CD8-positive, alpha-beta memory T cell (primary cell): ENCODE data around the gene COL6A2. TPM values are rescaled to one million over a fixed set of nuclear protein-coding genes. Genes with fewer than 3 reads are reported as not detected.
A peak's percentile ranks its signal among the peaks of the same experiment; 100 is the strongest.

Source experiments
- CTCF ChIA-PET: fragments of 350-600 bp; sonication (Branson Sonifier 250); formaldehyde crosslinking; loops from one replicate; lab custom pipeline; 2021; ENCODE audit warnings: antibody characterized with exemption; lab: Charles Lee
- POLR2A ChIA-PET: fragments of 350-600 bp; sonication (Branson Sonifier 250); formaldehyde crosslinking; loops from one replicate; lab custom pipeline; 2021; ENCODE audit warnings: antibody characterized with exemption; lab: Charles Lee
- DNase-seq, 5 donors: peaks; one replicate each; pipeline versions ENCODE4 v3.0.0 to v3.0.0-alpha.2; 2020 to 2022; ENCODE audit warnings: mixed read lengths in 1 of 5
- H3K27ac ChIP-seq: one replicate; pipeline ENCODE4 v1.7.0; 2013; ENCODE audit warnings: low read depth, mild to moderate bottlenecking, low read length, moderate library complexity
- H3K27me3 ChIP-seq: 2 replicates; pipeline ENCODE4 v1.7.0; 2013; ENCODE audit warnings: low read length, mild to moderate bottlenecking; ENCODE audit not compliant: insufficient read depth, poor library complexity, severe bottlenecking
- H3K36me3 ChIP-seq: 2 replicates; pipeline ENCODE4 v1.7.0; 2013; ENCODE audit warnings: mild to moderate bottlenecking, low read length, moderate library complexity; ENCODE audit not compliant: insufficient read depth
- H3K4me1 ChIP-seq: 2 replicates; pipeline ENCODE4 v1.7.0; 2013; ENCODE audit warnings: mild to moderate bottlenecking, low read length, moderate library complexity; ENCODE audit not compliant: insufficient read depth
- H3K4me3 ChIP-seq: 2 replicates; pipeline ENCODE4 v1.7.0; 2013; ENCODE audit warnings: mild to moderate bottlenecking, low read length
- H3K9me3 ChIP-seq: 2 replicates; pipeline ENCODE4 v1.7.0; 2013; ENCODE audit warnings: mild to moderate bottlenecking, low read length
- H3K27ac Mint-ChIP-seq, 8 donors: one replicate each; pipeline ENCODE4 v1.8.0; 2020 to 2021; ENCODE audit warnings: mixed read lengths in 8 of 8, mild to moderate bottlenecking in 6 of 8, inconsistent platforms in 3 of 8, moderate library complexity in 3 of 8
- H3K27me3 Mint-ChIP-seq, 2 donors: one replicate each; pipeline ENCODE4 v1.8.0; 2020 to 2021; ENCODE audit warnings: mixed read lengths in 2 of 2, mild to moderate bottlenecking in 1 of 2, moderate library complexity in 1 of 2
- H3K36me3 Mint-ChIP-seq, 3 donors: one replicate each; pipeline ENCODE4 v1.8.0; 2020 to 2021; ENCODE audit warnings: mixed read lengths in 3 of 3, inconsistent platforms in 1 of 3, mild to moderate bottlenecking in 1 of 3
- H3K4me1 Mint-ChIP-seq, 3 donors: one replicate each; pipeline ENCODE4 v1.8.0; 2020 to 2021; ENCODE audit warnings: mixed read lengths in 3 of 3, inconsistent platforms in 1 of 3, mild to moderate bottlenecking in 1 of 3
- H3K4me3 Mint-ChIP-seq, 7 donors: one replicate each; pipeline ENCODE4 v1.8.0; 2020 to 2021; ENCODE audit warnings: mixed read lengths in 7 of 7, mild to moderate bottlenecking in 6 of 7, moderate library complexity in 4 of 7, inconsistent platforms in 2 of 7
- H3K9me3 Mint-ChIP-seq, 5 donors: one replicate each; pipeline ENCODE4 v1.8.0; 2020 to 2022; ENCODE audit warnings: mixed read lengths in 5 of 5, mild to moderate bottlenecking in 3 of 5, moderate library complexity in 2 of 5, inconsistent platforms in 1 of 5
- polyA plus RNA-seq: library from polyadenylated mRNA; unstranded; fragments of 300-500 nt; fragmentation: Illumina TruSeq; gene quantifications from one replicate; pipeline ENCODE4 v1.2.3, GENCODE V29; 2021
- total RNA-seq, 2 experiments: library from RNA; stranded (reverse); gene quantifications; one replicate each; pipeline ENCODE4 v1.2.3, GENCODE V29; 2021

COL6A2 gene
- total and polyA plus RNA-seq, 3 experiments from 2014 or later = 17.4 to 25.1 (median 22.8) TPM

DNA sequence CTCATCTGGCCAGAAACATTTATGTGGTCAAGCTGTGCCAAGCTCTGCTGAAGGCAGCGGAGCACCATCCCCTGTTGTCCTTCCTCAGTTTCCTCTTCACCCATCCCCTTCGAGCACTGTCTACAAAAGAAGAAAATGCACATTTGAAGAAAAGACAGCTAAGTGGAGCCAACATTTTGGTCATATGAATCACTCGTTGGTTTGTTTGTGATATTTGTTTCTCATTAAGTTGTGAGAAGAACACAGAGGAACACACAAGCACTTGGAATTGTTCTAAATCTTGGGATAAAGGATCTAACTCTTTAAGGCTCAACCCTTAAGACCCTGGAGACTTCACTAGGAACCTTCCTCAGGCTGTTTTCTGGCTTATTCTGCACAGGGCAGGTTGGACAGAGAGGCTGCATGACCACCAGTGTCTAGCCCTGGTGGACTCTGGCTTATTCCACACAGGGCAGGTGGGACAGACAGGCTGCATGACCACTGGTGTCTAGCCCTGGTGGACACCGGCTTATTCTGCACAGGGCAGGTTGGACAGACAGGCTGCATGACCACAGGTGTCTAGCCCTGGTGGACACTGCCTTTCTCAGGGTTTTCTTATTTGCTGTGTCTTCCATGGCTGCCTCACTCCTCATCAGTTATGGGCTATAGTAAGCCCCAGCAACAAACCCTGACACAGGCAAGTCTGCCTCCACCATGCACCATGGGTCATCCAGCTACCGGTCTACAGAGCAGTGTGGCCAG is 35.3 kb upstream of the COL6A2 start:
- no peak overlapping the region for H3K4me3 Mint-ChIP-seq

DNA sequence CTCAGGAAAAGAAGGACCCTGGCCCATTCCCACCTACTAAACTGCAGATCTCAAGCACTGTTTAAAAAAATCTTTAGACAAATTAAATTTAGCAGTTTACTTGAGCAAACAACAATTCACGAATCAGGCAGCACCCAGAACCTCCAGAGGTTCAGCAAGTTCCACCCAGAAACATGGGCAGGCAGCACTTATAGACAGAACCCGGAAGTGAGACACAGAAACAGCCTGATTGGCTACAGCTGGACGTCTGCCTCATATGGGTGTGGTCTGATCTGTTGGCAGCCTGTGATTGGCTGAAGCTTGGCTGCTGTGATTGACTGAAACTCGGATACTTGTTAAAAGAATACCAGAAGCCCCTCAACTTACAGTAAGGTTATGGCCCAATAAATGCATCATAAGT is 34.7 kb upstream of the COL6A2 start:
- Histone ChIP-seq H3K27me3 (peaks cover 16% of the 10 kb centered on the region), H3K27ac (no peak overlapping the region), H3K9me3 (no peaks in the 10 kb centered on the region), H3K36me3 (no peaks in the 10 kb centered on the region), H3K4me3 (no peak overlapping the region), H3K4me1 (no peaks in the 10 kb centered on the region)
- Mint-ChIP-seq H3K36me3 (peaks cover 0 to 6% (median 0%) of the 10 kb centered on the region in 3 donors), H3K4me3 (no peak overlapping the region), H3K4me1 (peaks cover 5 to 15% (median 9%) of the 10 kb centered on the region in 3 donors), H3K27ac (no peak overlapping the region), H3K27me3 (peaks cover 37 to 64% of the 10 kb centered on the region in 2 donors), H3K9me3 (peaks cover 0 to 4% (median 0%) of the 10 kb centered on the region in 5 donors)
- POLR2A ChIA-PET = no interaction called here
- DNase-seq = no peak
- CTCF ChIA-PET = no interaction called here

More for the DNA sequence above, 35.3 kb upstream of the COL6A2 start:
- no peak overlapping the region for H3K4me3 ChIP-seq
- peaks cover 2% of the 10 kb centered on the region for H3K4me1 ChIP-seq
- H3K27ac ChIP-seq = no peak overlapping the region
- Mint-ChIP-seq H3K4me1 (peaks cover 9 to 21% (median 9%) of the 10 kb centered on the region in 3 donors), H3K27me3 (peaks cover 41 to 70% of the 10 kb centered on the region in 2 donors), H3K9me3 (peaks cover 0 to 4% (median 2%) of the 10 kb centered on the region in 5 donors), H3K36me3 (peaks cover 0 to 6% (median 0%) of the 10 kb centered on the region in 3 donors), H3K27ac (no peak overlapping the region)
- no peaks in the 10 kb centered on the region for H3K36me3 ChIP-seq
- DNase-seq = no peak
- CTCF ChIA-PET = no interaction called here
- H3K27me3 ChIP-seq = peaks cover 16% of the 10 kb centered on the region
- POLR2A ChIA-PET = no interaction called here
- no peaks in the 10 kb centered on the region for H3K9me3 ChIP-seq

GRCh38 chr21:46063734-46064680 is 33.9 kb upstream of the COL6A2 start:
- peaks cover 0 to 4% (median 0%) of the 10 kb centered on the region in 5 donors for H3K9me3 Mint-ChIP-seq
- H3K27me3 Mint-ChIP-seq = peaks cover 30 to 56% of the 10 kb centered on the region in 2 donors
- no peaks in the 10 kb centered on the region for H3K36me3 Mint-ChIP-seq
- H3K4me1 ChIP-seq = no peaks in the 10 kb centered on the region
- H3K27me3 ChIP-seq = peaks cover 16% of the 10 kb centered on the region
- no peak overlapping the region for H3K27ac ChIP-seq
- H3K36me3 ChIP-seq = no peaks in the 10 kb centered on the region
- peaks cover 0 to 9% (median 3%) of the 10 kb centered on the region in 3 donors for H3K4me1 Mint-ChIP-seq
- H3K4me3 Mint-ChIP-seq = no peak overlapping the region
- no peak overlapping the region for H3K4me3 ChIP-seq
- ChIA-PET CTCF (no interaction called here), POLR2A (no interaction called here)
- no peaks in the 10 kb centered on the region for H3K9me3 ChIP-seq
- peak in 1 of 5 donors; percentile 27 for DNase-seq
- no peak overlapping the region for H3K27ac Mint-ChIP-seq

- DNase-seq = no peak
- Mint-ChIP-seq H3K9me3 (peaks cover 0 to 4% (median 0%) of the 10 kb centered on the region in 5 donors), H3K4me3 (no peak overlapping the region), H3K27me3 (peaks cover 29 to 52% of the 10 kb centered on the region in 2 donors), H3K27ac (no peak overlapping the region), H3K4me1 (peaks cover 0 to 9% (median 3%) of the 10 kb centered on the region in 3 donors), H3K36me3 (no peaks in the 10 kb centered on the region)
- ChIA-PET POLR2A (no interaction called here), CTCF (no interaction called here)
- Histone ChIP-seq H3K4me3 (no peak overlapping the region), H3K4me1 (no peaks in the 10 kb centered on the region), H3K27ac (no peak overlapping the region), H3K27me3 (peaks cover 16% of the 10 kb centered on the region), H3K36me3 (no peaks in the 10 kb centered on the region), H3K9me3 (no peaks in the 10 kb centered on the region)
Observed at GRCh38 chr21:46064870-46065214, 33.1 kb upstream of the COL6A2 start.

GRCh38 chr21:46065215-46065913 is 32.5 kb upstream of the COL6A2 start:
- Mint-ChIP-seq H3K27ac (peak overlapping the region in 2 of 8 donors; percentile 52 to 72), H3K4me3 (peak overlapping the region in 1 of 7 donors; percentile 23), H3K9me3 (peaks cover 0 to 4% (median 0%) of the 10 kb centered on the region in 5 donors), H3K27me3 (peaks cover 29 to 52% of the 10 kb centered on the region in 2 donors), H3K4me1 (peaks cover 0 to 9% (median 3%) of the 10 kb centered on the region in 3 donors), H3K36me3 (no peaks in the 10 kb centered on the region)
- no peaks in the 10 kb centered on the region for H3K4me1 ChIP-seq
- POLR2A ChIA-PET = no interaction called here
- peak in 2 of 5 donors; percentile 17 to 27 for DNase-seq
- H3K4me3 ChIP-seq = no peak overlapping the region
- CTCF ChIA-PET = no interaction called here
- no peaks in the 10 kb centered on the region for H3K9me3 ChIP-seq
- no peak overlapping the region for H3K27ac ChIP-seq
- H3K27me3 ChIP-seq = peaks cover 16% of the 10 kb centered on the region
- no peaks in the 10 kb centered on the region for H3K36me3 ChIP-seq

- Mint-ChIP-seq H3K36me3 (no peaks in the 10 kb centered on the region), H3K9me3 (peaks cover 0 to 4% (median 0%) of the 10 kb centered on the region in 5 donors), H3K4me1 (peaks cover 0 to 9% (median 3%) of the 10 kb centered on the region in 3 donors), H3K27me3 (peaks cover 23 to 49% of the 10 kb centered on the region in 2 donors), H3K4me3 (no peak overlapping the region), H3K27ac (peak overlapping the region in 1 of 8 donors; percentile 47)
- CTCF ChIA-PET = no interaction called here
- no peaks in the 10 kb centered on the region for H3K36me3 ChIP-seq
- POLR2A ChIA-PET = no interaction called here
- H3K27ac ChIP-seq = no peak overlapping the region
- H3K27me3 ChIP-seq = peaks cover 11% of the 10 kb centered on the region
- DNase-seq = no peak
- H3K4me1 ChIP-seq = no peaks in the 10 kb centered on the region
- no peak overlapping the region for H3K4me3 ChIP-seq
- H3K9me3 ChIP-seq = no peaks in the 10 kb centered on the region
Observed at GRCh38 chr21:46065914-46066551, 31.9 kb upstream of the COL6A2 start.

DNA sequence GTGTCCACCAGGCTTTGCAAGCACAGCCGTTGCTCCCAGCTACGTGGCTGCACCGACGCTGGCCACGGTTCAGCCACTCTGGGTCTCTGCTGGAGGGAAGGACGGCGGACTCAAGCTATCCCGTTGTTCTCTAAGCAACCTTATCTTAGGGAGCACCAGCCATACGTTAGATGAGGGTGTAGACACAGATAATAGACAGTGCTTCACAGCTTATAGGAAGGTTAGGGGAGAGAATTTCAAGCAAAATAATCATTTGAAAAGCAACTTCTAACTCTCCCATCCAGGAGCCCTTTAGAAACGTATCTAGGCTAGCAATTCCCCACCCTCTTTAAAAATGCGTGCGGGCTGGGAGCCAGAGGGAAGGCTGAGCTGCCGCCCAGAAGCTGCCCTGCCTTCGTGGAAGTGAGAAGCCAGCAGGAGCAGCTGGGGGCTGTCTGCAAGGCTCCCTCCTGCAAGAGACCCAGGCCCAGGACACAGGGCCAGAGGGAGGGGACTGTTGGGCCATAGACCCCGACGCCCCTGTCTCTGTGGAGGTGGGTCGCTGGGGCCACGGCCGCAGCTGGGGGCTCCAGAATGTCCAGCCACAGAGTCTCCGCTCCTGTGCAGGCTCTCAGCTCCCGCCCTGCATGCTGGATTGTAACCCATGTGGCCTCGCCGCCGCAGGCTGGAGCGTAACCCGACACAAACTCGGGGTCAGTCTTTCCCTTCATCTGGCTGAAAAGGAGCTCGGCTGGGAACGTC is 31.2 kb upstream of the COL6A2 start:
- Mint-ChIP-seq H3K27me3 (peaks cover 18 to 46% of the 10 kb centered on the region in 2 donors), H3K9me3 (peaks cover 0 to 3% (median 0%) of the 10 kb centered on the region in 5 donors), H3K4me1 (peaks cover 0 to 9% (median 3%) of the 10 kb centered on the region in 3 donors), H3K4me3 (no peak overlapping the region), H3K36me3 (no peaks in the 10 kb centered on the region), H3K27ac (peak overlapping the region in 1 of 8 donors; percentile 7)
- Histone ChIP-seq H3K36me3 (no peaks in the 10 kb centered on the region), H3K9me3 (no peaks in the 10 kb centered on the region), H3K27ac (no peak overlapping the region), H3K27me3 (peaks cover 11% of the 10 kb centered on the region), H3K4me1 (no peaks in the 10 kb centered on the region), H3K4me3 (no peak overlapping the region)
- DNase-seq = peak in 1 of 5 donors; percentile 32
- ChIA-PET CTCF (no interaction called here), POLR2A (no interaction called here)
